Trophoblast cell (in vitro differentiated cells and primary cell): ENCODE data around the gene BANK1.

Source experiments
- DNase-seq, 2 donors: peaks; one replicate each; pipeline ENCODE4 v3.0.0-alpha.2; 2016
- H2AFZ ChIP-seq: 2 replicates; pipeline ENCODE4 v1.6.1; 2013; ENCODE audit warnings: low read length, moderate library complexity, mild to moderate bottlenecking; ENCODE audit not compliant: insufficient read depth, poor library complexity
- H2AK5ac ChIP-seq: 2 replicates; pipeline ENCODE4 v1.6.1; 2013; ENCODE audit warnings: mild to moderate bottlenecking, low read length
- H2BK120ac ChIP-seq: 2 replicates; pipeline ENCODE4 v1.6.1; 2013; ENCODE audit warnings: low read length, mild to moderate bottlenecking, moderate library complexity; ENCODE audit not compliant: insufficient read depth, poor library complexity
- H2BK12ac ChIP-seq: 2 replicates; pipeline ENCODE4 v1.6.1; 2013; ENCODE audit warnings: mild to moderate bottlenecking, low read length, moderate library complexity
- H2BK5ac ChIP-seq: 2 replicates; pipeline ENCODE4 v1.6.1; 2013; ENCODE audit warnings: low read length, low read depth, moderate library complexity, mild to moderate bottlenecking; ENCODE audit not compliant: poor library complexity
- H3K14ac ChIP-seq: 2 replicates; pipeline ENCODE4 v1.6.1; 2013; ENCODE audit warnings: mild to moderate bottlenecking, low read length
- H3K18ac ChIP-seq: 2 replicates; pipeline ENCODE4 v1.6.1; 2013; ENCODE audit warnings: mild to moderate bottlenecking, low read length
- H3K23ac ChIP-seq: 2 replicates; pipeline ENCODE4 v1.6.1; 2013; ENCODE audit warnings: low read length
- H3K27ac ChIP-seq: 2 replicates; pipeline ENCODE4 v1.5.1; 2013; ENCODE audit warnings: low read depth, mild to moderate bottlenecking, inconsistent platforms, low read length, moderate library complexity
- H3K27me3 ChIP-seq: 2 replicates; pipeline ENCODE4 v1.6.1; 2013; ENCODE audit warnings: inconsistent platforms, mild to moderate bottlenecking, low read length, moderate library complexity; ENCODE audit not compliant: insufficient read depth
- H3K36me3 ChIP-seq, 2 experiments: 1 replicate in 1 of 2; 2 replicates in 1 of 2; pipeline ENCODE4 v1.6.1; 2013; ENCODE audit warnings: low read length in 2 of 2, mild to moderate bottlenecking in 2 of 2, moderate library complexity in 1 of 2; ENCODE audit not compliant: insufficient read depth in 2 of 2, control insufficient read depth in 1 of 2
- H3K4ac ChIP-seq: 2 replicates; pipeline ENCODE4 v1.6.1; 2013; ENCODE audit warnings: low read depth, mild to moderate bottlenecking, low read length, moderate library complexity
- H3K4me1 ChIP-seq, 2 experiments: 1 replicate in 1 of 2; 2 replicates in 1 of 2; pipeline ENCODE4 v1.6.1; 2013; ENCODE audit warnings: low read length in 2 of 2, mild to moderate bottlenecking in 2 of 2, moderate library complexity in 1 of 2; ENCODE audit not compliant: insufficient read depth in 2 of 2, control insufficient read depth in 1 of 2
- H3K4me2 ChIP-seq: 2 replicates; pipeline ENCODE4 v1.6.1; 2013; ENCODE audit warnings: inconsistent platforms, mild to moderate bottlenecking, low read length, moderate library complexity
- H3K4me3 ChIP-seq: 2 replicates; pipeline ENCODE4 v1.5.1; 2013; ENCODE audit warnings: mild to moderate bottlenecking, low read depth, low read length, inconsistent platforms
- H3K79me1 ChIP-seq: one replicate; pipeline ENCODE4 v1.6.1; 2013; ENCODE audit warnings: low read length
- H3K79me2 ChIP-seq: 2 replicates; pipeline ENCODE4 v1.6.1; 2013; ENCODE audit warnings: low read length, mild to moderate bottlenecking; ENCODE audit not compliant: control insufficient read depth, insufficient read depth, poor library complexity
- H3K9ac ChIP-seq: 2 replicates; pipeline ENCODE4 v1.6.1; 2013; ENCODE audit warnings: mild to moderate bottlenecking, low read length
- H3K9me3 ChIP-seq: 2 replicates; pipeline ENCODE4 v1.6.1; 2013; ENCODE audit warnings: low read depth, mild to moderate bottlenecking, control low read depth, inconsistent platforms, low read length; ENCODE audit not compliant: insufficient read depth
- H4K12ac ChIP-seq: 2 replicates; pipeline ENCODE4 v1.6.1; 2013; ENCODE audit warnings: low read depth, mild to moderate bottlenecking, low read length, moderate library complexity
- H4K8ac ChIP-seq: 2 replicates; pipeline ENCODE4 v1.6.1; 2013; ENCODE audit warnings: low read depth, mild to moderate bottlenecking, low read length, moderate library complexity
- H4K91ac ChIP-seq: one replicate; pipeline ENCODE4 v1.6.1; 2013; ENCODE audit warnings: low read depth, mild to moderate bottlenecking, low read length, moderate library complexity
- WGBS: extraction: QIAGEN DNeasy Blood & Tissue Kit; methylation state at CpG from one replicate; pipeline ENCODE4 v1.1.7; 2013; ENCODE audit warnings: missing lambda C conversion rate; ENCODE audit not compliant: insufficient read length, insufficient coverage; ENCODE audit errors: extremely low coverage; 5-methylcytosine and 5-hydroxymethylcytosine counted together

Gene BANK1

DNA sequence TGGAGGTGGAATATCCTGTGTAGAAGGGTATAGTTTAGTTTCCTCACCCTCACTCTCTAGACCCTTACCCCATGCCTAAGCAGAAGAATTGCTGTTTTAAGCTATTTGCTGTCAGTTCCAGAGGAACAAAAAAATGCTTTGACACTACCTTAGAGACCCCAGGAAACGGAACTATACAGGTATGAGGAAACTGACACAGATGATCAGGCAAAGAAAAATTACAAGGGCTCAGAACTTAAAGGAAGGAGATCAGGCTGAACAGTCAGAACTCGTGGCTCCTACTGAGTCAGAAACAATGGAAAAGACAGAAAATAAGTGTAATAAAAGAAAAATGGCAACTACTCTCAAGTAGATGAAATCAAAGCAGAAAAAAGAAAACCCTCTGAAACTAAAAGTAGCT lies 65.6 kb downstream of the BANK1 start:
- H2BK120ac ChIP-seq, result no peak overlapping the region
- H2AFZ ChIP-seq, result no peak overlapping the region
- no peak overlapping the region for H3K27ac ChIP-seq
- H2AK5ac ChIP-seq, result no peak overlapping the region
- WGBS, result no CpG with 5 or more reads among the region's 2 CpGs
- H3K9ac ChIP-seq, result no peak overlapping the region
- H3K18ac ChIP-seq, result no peak overlapping the region
- H4K91ac ChIP-seq, result no peak overlapping the region
- H3K27me3 ChIP-seq, result no peaks in the 10 kb centered on the region
- H4K8ac ChIP-seq, result no peak overlapping the region
- H3K4me3 ChIP-seq, result no peak overlapping the region
- H3K4ac ChIP-seq, result no peak overlapping the region
- H3K4me1 ChIP-seq, result no peaks in the 10 kb centered on the region
- no peak for DNase-seq
- H3K79me1 ChIP-seq, result no peaks in the 10 kb centered on the region
- no peak overlapping the region for H4K12ac ChIP-seq
- H3K79me2 ChIP-seq, result no peaks in the 10 kb centered on the region
- H3K23ac ChIP-seq, result no peak overlapping the region
- no peaks in the 10 kb centered on the region for H3K9me3 ChIP-seq
- no peak overlapping the region for H3K14ac ChIP-seq
- H2BK12ac ChIP-seq, result no peak overlapping the region
- H3K4me2 ChIP-seq, result no peak overlapping the region
- no peak overlapping the region for H2BK5ac ChIP-seq
- H3K36me3 ChIP-seq, result no peaks in the 10 kb centered on the region

DNA sequence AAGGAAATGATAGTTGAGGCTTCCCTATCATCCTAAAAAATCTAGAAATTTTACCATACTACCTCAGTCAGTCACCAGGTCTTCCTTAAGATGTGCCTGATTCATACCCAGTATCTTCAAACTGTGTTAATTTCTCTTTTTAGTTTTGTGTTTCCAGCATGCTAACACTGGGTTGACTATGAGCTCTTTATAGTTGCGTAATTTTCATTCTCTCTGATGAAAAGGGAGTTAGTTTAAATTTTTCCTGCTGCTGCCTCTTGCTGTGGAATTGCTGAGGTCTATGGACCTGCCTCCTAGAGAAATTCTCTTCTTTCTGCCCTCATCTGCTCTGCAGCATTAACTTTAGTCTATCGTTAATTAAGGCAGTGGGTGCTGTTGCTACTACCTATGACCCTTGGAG lies 66.6 kb downstream of the BANK1 start:
- no peaks in the 10 kb centered on the region for H3K9me3 ChIP-seq
- H2AK5ac ChIP-seq, result no peak overlapping the region
- no peak for DNase-seq
- H3K27me3 ChIP-seq, result no peaks in the 10 kb centered on the region
- no peak overlapping the region for H3K27ac ChIP-seq
- H3K79me1 ChIP-seq, result no peaks in the 10 kb centered on the region
- no peaks in the 10 kb centered on the region for H3K36me3 ChIP-seq
- H3K23ac ChIP-seq, result no peak overlapping the region
- H2AFZ ChIP-seq, result no peak overlapping the region
- H2BK5ac ChIP-seq, result no peak overlapping the region
- no peak overlapping the region for H3K4me2 ChIP-seq
- H3K9ac ChIP-seq, result no peak overlapping the region
- no peaks in the 10 kb centered on the region for H3K79me2 ChIP-seq
- no CpG with 5 or more reads among the region's 2 CpGs for WGBS
- no peak overlapping the region for H3K4ac ChIP-seq
- no peak overlapping the region for H2BK120ac ChIP-seq
- no peak overlapping the region for H3K4me3 ChIP-seq
- H4K8ac ChIP-seq, result no peak overlapping the region
- H3K4me1 ChIP-seq, result no peaks in the 10 kb centered on the region
- H4K91ac ChIP-seq, result no peak overlapping the region
- H2BK12ac ChIP-seq, result no peak overlapping the region
- no peak overlapping the region for H4K12ac ChIP-seq
- no peak overlapping the region for H3K14ac ChIP-seq
- no peak overlapping the region for H3K18ac ChIP-seq

DNA sequence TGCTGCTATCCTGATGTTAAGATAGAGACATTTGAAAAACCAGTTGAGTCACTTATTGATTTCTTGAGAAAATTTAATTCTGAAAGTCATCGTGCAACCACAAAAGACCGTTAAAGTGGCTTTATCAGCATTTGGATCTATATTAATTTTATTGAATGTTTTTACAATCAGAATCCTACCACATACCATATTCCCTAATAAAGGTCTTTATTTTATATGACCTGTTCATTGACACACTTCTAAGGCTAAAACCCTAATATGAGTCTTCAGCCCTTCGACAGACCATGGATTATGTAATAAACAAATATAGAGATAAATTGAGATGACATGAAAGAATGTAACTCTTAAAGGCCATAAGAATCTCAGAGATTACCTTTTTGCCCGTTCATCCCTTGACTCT lies 68.1 kb downstream of the BANK1 start:
- no CpG with 5 or more reads among the region's 4 CpGs for WGBS
- Histone ChIP-seq H3K27me3 (no peaks in the 10 kb centered on the region), H3K14ac (no peak overlapping the region), H3K27ac (no peak overlapping the region), H2BK120ac (no peak overlapping the region), H3K9ac (no peak overlapping the region), H3K4me1 (no peaks in the 10 kb centered on the region), H3K4ac (no peak overlapping the region), H3K79me1 (no peaks in the 10 kb centered on the region), H3K23ac (no peak overlapping the region), H3K4me3 (no peak overlapping the region), H3K4me2 (no peak overlapping the region), H3K36me3 (no peaks in the 10 kb centered on the region), H3K79me2 (no peaks in the 10 kb centered on the region), H4K8ac (no peak overlapping the region), H3K18ac (no peak overlapping the region), H4K12ac (no peak overlapping the region), H2BK12ac (no peak overlapping the region), H4K91ac (no peak overlapping the region), H2AK5ac (no peak overlapping the region), H2BK5ac (no peak overlapping the region), H3K9me3 (no peaks in the 10 kb centered on the region), H2AFZ (no peak overlapping the region)
- DNase-seq, result no peak

DNA sequence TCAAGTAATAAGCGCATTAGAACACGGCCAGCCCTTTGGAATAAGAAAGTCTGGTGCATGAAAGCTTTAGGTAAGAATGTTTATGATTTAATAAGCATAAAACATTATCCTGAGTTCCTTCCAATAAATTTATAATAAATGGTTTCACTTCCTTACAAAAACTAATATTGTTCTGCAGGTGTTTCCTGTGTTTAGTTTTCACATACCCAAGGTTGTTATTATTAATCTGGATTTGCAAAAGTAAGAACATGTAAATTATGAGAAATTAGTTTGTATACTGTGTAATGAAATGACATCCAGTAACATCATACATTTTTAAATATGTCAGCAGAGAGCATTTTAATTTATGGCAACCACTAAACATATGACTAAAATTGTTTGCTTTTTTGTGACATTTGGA lies 72.1 kb downstream of the BANK1 start:
- H3K9ac ChIP-seq, result no peak overlapping the region
- DNase-seq, result no peak
- H2BK5ac ChIP-seq, result no peak overlapping the region
- no peak overlapping the region for H2BK12ac ChIP-seq
- peaks cover 2% of the 10 kb centered on the region for H3K79me1 ChIP-seq
- no peaks in the 10 kb centered on the region for H3K79me2 ChIP-seq
- H4K12ac ChIP-seq, result no peak overlapping the region
- H4K91ac ChIP-seq, result no peak overlapping the region
- H3K9me3 ChIP-seq, result no peaks in the 10 kb centered on the region
- H3K4me2 ChIP-seq, result no peak overlapping the region
- no peak overlapping the region for H4K8ac ChIP-seq
- no peak overlapping the region for H3K4ac ChIP-seq
- no peak overlapping the region for H2AFZ ChIP-seq
- H3K27me3 ChIP-seq, result no peaks in the 10 kb centered on the region
- no peak overlapping the region for H2BK120ac ChIP-seq
- H3K4me1 ChIP-seq, result peaks cover 2 to 3% of the 10 kb centered on the region in 2 experiments
- no CpG with 5 or more reads among the region's 2 CpGs for WGBS
- no peak overlapping the region for H3K27ac ChIP-seq
- no peak overlapping the region for H3K23ac ChIP-seq
- H3K4me3 ChIP-seq, result no peak overlapping the region
- H3K36me3 ChIP-seq, result no peaks in the 10 kb centered on the region
- no peak overlapping the region for H3K18ac ChIP-seq
- no peak overlapping the region for H2AK5ac ChIP-seq
- no peak overlapping the region for H3K14ac ChIP-seq
